Astrocyte (in vitro differentiated cells and primary cell): ENCODE data around the gene FAM221A. TPM values are rescaled to one million over a fixed set of nuclear protein-coding genes. Genes with fewer than 3 reads are reported as not detected.

Source experiments
- DNase-seq: peaks from one replicate; pipeline ENCODE4 v3.0.0-alpha.2; 2010; ENCODE audit warnings: low read depth
- FAIRE-seq: peaks from 2 replicates; lab custom pipeline; 2011; peaks lifted over from hg19 to GRCh38; lab: Jason Lieb, UNC
- H2AFZ ChIP-seq: 2 replicates; pipeline ENCODE4 v1.6.0; 2012; ENCODE audit warnings: low read depth, low read length, inconsistent platforms
- H3K27ac ChIP-seq: 2 replicates; pipeline ENCODE4 v1.5.1; 2011; ENCODE audit warnings: low read depth, low read length, inconsistent platforms
- H3K27me3 ChIP-seq: 2 replicates; pipeline ENCODE4 v1.6.0; 2011; ENCODE audit warnings: low read length, inconsistent platforms; ENCODE audit not compliant: insufficient read depth
- H3K36me3 ChIP-seq: 2 replicates; pipeline ENCODE4 v1.5.1; 2011; ENCODE audit warnings: low read length, inconsistent platforms; ENCODE audit not compliant: insufficient read depth
- H3K4me1 ChIP-seq: 2 replicates; pipeline ENCODE4 v1.5.1; 2011; ENCODE audit warnings: low read length, inconsistent platforms; ENCODE audit not compliant: insufficient read depth
- H3K4me2 ChIP-seq: 2 replicates; pipeline ENCODE4 v1.6.0; 2012; ENCODE audit warnings: low read length, inconsistent platforms
- H3K4me3 ChIP-seq: 2 replicates; pipeline ENCODE4 v1.5.1; 2011; ENCODE audit warnings: low read depth, mild to moderate bottlenecking, low read length, inconsistent platforms; ENCODE audit not compliant: insufficient read depth
- H3K79me2 ChIP-seq: 2 replicates; pipeline ENCODE4 v1.6.0; 2012; ENCODE audit warnings: mild to moderate bottlenecking, low read length, inconsistent platforms; ENCODE audit not compliant: insufficient read depth
- H3K9ac ChIP-seq: 2 replicates; pipeline ENCODE4 v1.6.0; 2012; ENCODE audit warnings: mild to moderate bottlenecking, low read length, inconsistent platforms
- H3K9me3 ChIP-seq: 2 replicates; pipeline ENCODE4 v1.5.1; 2012; ENCODE audit warnings: low read depth, mild to moderate bottlenecking, low read length, inconsistent platforms; ENCODE audit not compliant: insufficient read depth
- H4K20me1 ChIP-seq: 2 replicates; pipeline ENCODE4 v1.6.0; 2012; ENCODE audit warnings: low read length, inconsistent platforms; ENCODE audit not compliant: insufficient read depth
- H3K27ac Mint-ChIP-seq: one replicate; pipeline ENCODE4 v1.8.0; 2021; ENCODE audit warnings: mild to moderate bottlenecking, mixed read lengths; ENCODE audit not compliant: unreplicated experiment
- H3K27me3 Mint-ChIP-seq: one replicate; pipeline ENCODE4 v1.8.0; 2021; ENCODE audit warnings: low read depth, mixed read lengths; ENCODE audit not compliant: unreplicated experiment
- H3K36me3 Mint-ChIP-seq: one replicate; pipeline ENCODE4 v1.8.0; 2021; ENCODE audit warnings: low read depth, mixed read lengths; ENCODE audit not compliant: unreplicated experiment
- H3K4me1 Mint-ChIP-seq: one replicate; pipeline ENCODE4 v1.8.0; 2021; ENCODE audit warnings: low read depth, mixed read lengths; ENCODE audit not compliant: unreplicated experiment
- H3K4me3 Mint-ChIP-seq: one replicate; pipeline ENCODE4 v1.8.0; 2021; ENCODE audit warnings: mild to moderate bottlenecking, moderate library complexity, mixed read lengths; ENCODE audit not compliant: unreplicated experiment
- H3K9me3 Mint-ChIP-seq: one replicate; pipeline ENCODE4 v1.8.0; 2021; ENCODE audit warnings: mild to moderate bottlenecking, mixed read lengths; ENCODE audit not compliant: unreplicated experiment
- EZH2 ChIP-seq: IDR thresholded peaks from 2 replicates; pipeline ENCODE4 v1.6.1; 2012; ENCODE audit warnings: mild to moderate bottlenecking, low read length, inconsistent platforms; ENCODE audit not compliant: insufficient read depth
- total RNA-seq: library from RNA; stranded (reverse); gene quantifications from 2 replicates; pipeline ENCODE4 v1.2.1, GENCODE V29; 2021
- TF ChIP-seq, protein P1 (sequence below): IDR thresholded peaks from 2 replicates; pipeline ENCODE4 v1.5.1; 2011; ENCODE audit warnings: low read depth, mild to moderate bottlenecking, inconsistent platforms, low read length, moderate library complexity; ENCODE audit not compliant: insufficient read depth

FAM221A gene
- total RNA-seq, 1 donor from 2014 or later: 3.0 TPM

DNA sequence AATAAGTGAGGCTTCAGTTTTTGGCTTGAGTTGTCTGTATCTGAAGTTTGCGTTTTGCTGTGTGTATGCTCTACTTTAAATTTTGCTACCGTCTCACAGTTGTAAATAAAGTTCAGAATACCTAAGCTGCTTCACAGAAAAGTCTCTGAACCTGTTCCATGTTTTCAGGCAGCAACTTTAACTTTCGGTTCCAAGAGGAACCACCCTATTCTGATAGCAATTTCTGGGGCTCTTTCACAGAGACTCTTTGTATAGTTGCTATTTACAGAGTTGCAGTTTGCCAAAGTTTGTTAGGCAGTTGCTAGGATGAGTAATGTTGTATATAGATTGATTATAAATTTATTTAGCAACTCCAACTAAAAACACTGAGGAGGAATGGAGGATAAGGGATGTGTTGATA is 5.7 kb downstream of the FAM221A start:
- DNase-seq: no peak
- H3K4me3 Mint-ChIP-seq: no peak overlapping the region
- H3K4me3 ChIP-seq: no peak overlapping the region
- H3K27ac ChIP-seq: no peak overlapping the region
- no peaks in the 10 kb centered on the region for H4K20me1 ChIP-seq
- no peaks in the 10 kb centered on the region for H3K27me3 ChIP-seq
- H3K4me2 ChIP-seq: no peak overlapping the region
- no peaks in the 10 kb centered on the region for H3K9me3 Mint-ChIP-seq
- no peak for TF ChIP-seq EZH2
- TF ChIP-seq, protein P1, sequence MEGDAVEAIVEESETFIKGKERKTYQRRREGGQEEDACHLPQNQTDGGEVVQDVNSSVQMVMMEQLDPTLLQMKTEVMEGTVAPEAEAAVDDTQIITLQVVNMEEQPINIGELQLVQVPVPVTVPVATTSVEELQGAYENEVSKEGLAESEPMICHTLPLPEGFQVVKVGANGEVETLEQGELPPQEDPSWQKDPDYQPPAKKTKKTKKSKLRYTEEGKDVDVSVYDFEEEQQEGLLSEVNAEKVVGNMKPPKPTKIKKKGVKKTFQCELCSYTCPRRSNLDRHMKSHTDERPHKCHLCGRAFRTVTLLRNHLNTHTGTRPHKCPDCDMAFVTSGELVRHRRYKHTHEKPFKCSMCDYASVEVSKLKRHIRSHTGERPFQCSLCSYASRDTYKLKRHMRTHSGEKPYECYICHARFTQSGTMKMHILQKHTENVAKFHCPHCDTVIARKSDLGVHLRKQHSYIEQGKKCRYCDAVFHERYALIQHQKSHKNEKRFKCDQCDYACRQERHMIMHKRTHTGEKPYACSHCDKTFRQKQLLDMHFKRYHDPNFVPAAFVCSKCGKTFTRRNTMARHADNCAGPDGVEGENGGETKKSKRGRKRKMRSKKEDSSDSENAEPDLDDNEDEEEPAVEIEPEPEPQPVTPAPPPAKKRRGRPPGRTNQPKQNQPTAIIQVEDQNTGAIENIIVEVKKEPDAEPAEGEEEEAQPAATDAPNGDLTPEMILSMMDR: no peak
- no peak overlapping the region for H3K27ac Mint-ChIP-seq
- H3K79me2 ChIP-seq: no peaks in the 10 kb centered on the region
- no peaks in the 10 kb centered on the region for H3K4me1 ChIP-seq
- no peak for FAIRE-seq
- no peaks in the 10 kb centered on the region for H3K36me3 ChIP-seq
- H3K27me3 Mint-ChIP-seq: no peaks in the 10 kb centered on the region
- peaks cover under 1% of the 10 kb centered on the region for H3K4me1 Mint-ChIP-seq
- no peak overlapping the region for H2AFZ ChIP-seq
- H3K9me3 ChIP-seq: no peaks in the 10 kb centered on the region
- no peak overlapping the region for H3K9ac ChIP-seq
- H3K36me3 Mint-ChIP-seq: no peaks in the 10 kb centered on the region

DNA sequence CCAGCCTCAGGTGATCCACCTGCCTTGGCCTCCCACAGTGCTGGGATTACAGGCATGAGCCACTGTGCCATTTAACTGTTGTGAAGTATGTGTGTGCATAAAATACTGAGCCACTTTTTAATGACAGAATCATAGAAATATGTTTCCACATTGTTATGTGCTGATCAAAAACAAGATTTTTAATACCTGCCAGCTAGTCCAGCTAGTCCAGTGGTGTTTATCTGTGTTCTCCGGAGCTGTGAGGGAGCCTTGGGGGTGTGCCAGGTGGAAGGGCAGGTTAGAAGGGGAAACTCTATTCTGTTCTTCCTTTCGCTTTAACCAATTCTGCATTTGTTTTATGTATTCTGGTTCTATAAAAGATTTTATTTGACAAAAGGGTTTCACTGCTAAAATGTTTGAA is 7.0 kb downstream of the FAM221A start:
- Histone ChIP-seq H3K36me3 (no peaks in the 10 kb centered on the region), H4K20me1 (no peaks in the 10 kb centered on the region), H3K27me3 (no peaks in the 10 kb centered on the region), H3K9me3 (no peaks in the 10 kb centered on the region), H3K27ac (no peak overlapping the region), H3K4me3 (no peak overlapping the region), H3K79me2 (no peaks in the 10 kb centered on the region), H3K9ac (no peak overlapping the region), H3K4me1 (no peaks in the 10 kb centered on the region), H2AFZ (no peak overlapping the region), H3K4me2 (peak overlapping the region; percentile 16)
- FAIRE-seq: no peak
- no peaks in the 10 kb centered on the region for H3K9me3 Mint-ChIP-seq
- no peaks in the 10 kb centered on the region for H3K36me3 Mint-ChIP-seq
- H3K27ac Mint-ChIP-seq: no peak overlapping the region
- peaks cover 8% of the 10 kb centered on the region for H3K4me1 Mint-ChIP-seq
- no peak for DNase-seq
- no peaks in the 10 kb centered on the region for H3K27me3 Mint-ChIP-seq
- no peak overlapping the region for H3K4me3 Mint-ChIP-seq
- TF ChIP-seq, protein P1: no peak
- TF ChIP-seq EZH2: no peak

DNA sequence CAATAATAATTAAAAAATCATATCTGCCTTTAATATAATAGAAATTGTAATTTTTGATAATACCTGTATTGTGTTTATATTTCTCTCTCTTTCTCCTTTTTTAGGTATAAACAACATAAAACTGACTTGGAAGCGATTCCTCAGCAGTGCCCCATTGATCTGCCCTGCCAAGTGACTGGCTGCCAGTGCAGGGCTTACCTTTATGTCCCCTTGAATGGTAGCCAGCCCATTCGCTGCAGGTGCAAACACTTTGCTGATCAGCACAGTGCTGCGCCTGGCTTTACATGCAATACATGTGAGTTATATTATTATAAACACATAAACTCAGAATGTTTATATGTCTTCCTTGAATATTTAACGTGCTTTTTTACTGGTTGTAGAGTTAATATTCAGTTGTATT is 9.2 kb downstream of the FAM221A start:
- Histone ChIP-seq H2AFZ (no peak overlapping the region), H3K4me3 (no peak overlapping the region), H3K4me2 (no peak overlapping the region), H4K20me1 (no peaks in the 10 kb centered on the region), H3K27ac (no peak overlapping the region), H3K9me3 (no peaks in the 10 kb centered on the region), H3K4me1 (no peaks in the 10 kb centered on the region), H3K79me2 (no peaks in the 10 kb centered on the region), H3K9ac (no peak overlapping the region), H3K27me3 (no peaks in the 10 kb centered on the region), H3K36me3 (no peaks in the 10 kb centered on the region)
- no peaks in the 10 kb centered on the region for H3K36me3 Mint-ChIP-seq
- no peaks in the 10 kb centered on the region for H3K27me3 Mint-ChIP-seq
- no peak overlapping the region for H3K27ac Mint-ChIP-seq
- H3K9me3 Mint-ChIP-seq: no peaks in the 10 kb centered on the region
- FAIRE-seq: no peak
- no peak for DNase-seq
- no peak overlapping the region for H3K4me3 Mint-ChIP-seq
- H3K4me1 Mint-ChIP-seq: peaks cover 8% of the 10 kb centered on the region
- TF ChIP-seq, protein P1: no peak
- TF ChIP-seq EZH2: no peak
